NCI-H510A treated with DMSO at 0.1 percent for 48 hours (cell line): ENCODE data around the gene TFEC.
"Not testable (repeated sequence)": the region's sequence is repeated elsewhere in the genome, so short reads cannot be mapped to it uniquely, and the experiment has no call there.

Source experiments
- DNase-seq: peaks from one replicate; lab custom pipeline; 2025; lab: John Stamatoyannopoulos, UW

Gene TFEC

GRCh38 chr7:115988401-115988800 is 42.2 kb downstream of the TFEC start:
- no peak for DNase-seq

- no peak for DNase-seq
These were observed 43.1 kb downstream of the TFEC start for GRCh38 chr7:115987486-115987885.

DNA sequence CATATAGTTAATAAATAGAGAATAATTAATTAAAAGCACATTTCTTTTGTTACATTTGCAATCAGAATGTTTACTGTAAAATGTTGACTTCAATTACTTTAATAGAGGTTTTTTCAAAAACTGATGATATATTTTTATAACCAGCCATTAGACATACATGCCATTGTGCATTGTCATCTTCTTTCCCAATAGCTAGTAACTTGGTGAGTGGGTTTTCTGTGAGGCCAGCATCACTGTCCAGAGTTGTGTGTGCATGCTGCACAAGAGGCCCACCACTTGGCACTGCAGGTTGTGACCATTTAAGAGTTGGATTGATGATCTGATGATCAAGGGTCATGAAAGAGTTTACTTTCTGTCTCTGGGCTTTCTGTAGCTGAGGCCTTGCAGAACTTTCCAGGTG is 46.5 kb downstream of the TFEC start:
- DNase-seq = no peak

DNA sequence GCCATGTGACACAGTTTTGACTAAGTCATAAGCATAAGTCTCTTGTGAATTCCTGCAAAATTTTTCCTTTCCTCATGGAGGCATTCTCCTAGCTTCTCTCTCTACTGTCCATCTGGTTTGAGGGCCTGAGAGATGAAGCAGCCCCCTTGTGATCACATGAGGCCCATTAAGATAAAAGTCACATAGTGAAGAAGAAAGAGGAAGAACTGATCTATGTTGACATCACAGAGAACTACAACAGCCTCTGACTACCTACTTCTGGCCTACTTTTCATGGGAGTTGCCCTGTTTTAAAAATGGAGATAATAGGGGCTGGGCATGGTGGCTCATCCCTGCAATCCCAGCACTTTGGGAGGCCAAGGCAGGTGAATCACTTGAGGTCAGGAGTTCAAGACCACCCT is 50.4 kb downstream of the TFEC start:
- DNase-seq = no peak

DNA sequence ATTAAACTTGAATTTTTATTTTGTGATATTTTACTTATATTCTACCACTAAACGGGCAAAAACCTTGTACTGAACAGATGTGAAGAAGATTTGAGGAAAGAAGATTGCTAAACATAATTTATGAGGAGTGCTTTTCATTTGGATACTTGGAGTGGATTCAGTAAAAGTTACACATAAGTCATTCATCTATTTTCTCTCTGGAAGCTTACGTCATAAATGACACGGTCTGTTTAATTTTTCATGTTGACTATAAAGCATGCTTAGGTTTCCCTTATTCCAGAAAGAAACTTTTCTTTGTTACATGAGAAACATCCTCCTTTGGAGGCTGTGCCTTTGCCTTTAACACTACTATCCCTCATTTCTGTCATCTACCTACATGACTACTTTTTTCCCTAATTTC is 53.9 kb downstream of the TFEC start:
- no peak for DNase-seq

GRCh38 chr7:115975766-115976165 is 54.8 kb downstream of the TFEC start:
- no peak for DNase-seq

GRCh38 chr7:115973406-115973805 is 57.2 kb downstream of the TFEC start:
- no peak for DNase-seq

DNA sequence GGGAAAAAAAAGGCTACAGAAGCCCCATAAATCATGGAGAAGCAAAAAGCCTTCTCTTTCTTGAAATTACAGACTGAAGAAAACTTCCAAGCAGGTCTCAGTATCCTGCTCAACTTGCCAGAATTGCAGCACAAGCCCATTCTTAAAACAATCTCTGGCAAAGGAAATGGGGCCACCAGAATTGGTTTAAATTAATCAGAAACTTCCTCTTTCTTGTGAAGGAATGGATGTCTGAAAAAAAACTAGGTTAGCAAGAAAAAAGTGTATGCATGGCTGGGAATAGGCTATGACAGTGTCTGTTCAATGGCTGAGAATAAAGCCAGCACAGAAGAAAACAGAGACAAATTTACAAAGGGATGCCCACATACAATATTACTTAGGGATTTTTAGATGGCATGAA is 59.1 kb downstream of the TFEC start:
- no peak for DNase-seq

DNA sequence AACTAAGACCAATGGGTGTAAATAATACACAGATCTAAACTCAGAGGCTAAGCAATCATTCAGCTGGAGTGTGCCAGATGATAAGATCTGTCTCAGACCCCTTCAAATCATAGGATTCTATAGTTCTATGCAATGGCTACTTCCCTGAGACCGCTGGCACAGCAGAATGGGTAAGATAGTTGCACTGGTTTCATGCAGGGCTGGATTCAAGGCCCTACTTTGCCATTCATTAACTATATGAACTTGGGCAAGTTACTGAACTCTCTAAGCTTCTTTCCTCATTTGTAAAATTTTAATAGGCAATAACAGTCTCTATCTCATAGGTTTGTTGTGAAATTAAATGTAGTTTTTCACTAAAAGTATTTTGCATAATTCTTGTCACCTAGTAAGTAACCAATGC is 62.0 kb downstream of the TFEC start:
- DNase-seq = no peak

DNA sequence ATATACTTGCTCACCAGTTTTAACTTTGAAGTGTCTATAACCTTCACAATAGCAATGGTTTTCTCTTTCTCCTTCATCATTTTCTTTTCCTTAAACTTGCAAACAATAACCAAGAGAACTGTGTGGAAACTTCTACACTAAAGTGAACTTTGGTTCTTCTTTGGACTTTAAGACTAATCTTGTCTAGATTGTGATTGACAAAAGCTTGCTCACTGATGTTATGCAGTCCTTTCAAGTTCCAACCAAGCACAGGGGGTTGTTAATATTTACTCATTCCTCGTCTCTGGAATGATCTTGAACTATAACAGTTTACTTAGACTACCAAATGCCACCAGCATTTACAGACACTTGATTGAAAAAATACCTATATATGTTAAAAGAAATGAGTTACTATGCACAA is 62.4 kb downstream of the TFEC start:
- no peak for DNase-seq

DNA sequence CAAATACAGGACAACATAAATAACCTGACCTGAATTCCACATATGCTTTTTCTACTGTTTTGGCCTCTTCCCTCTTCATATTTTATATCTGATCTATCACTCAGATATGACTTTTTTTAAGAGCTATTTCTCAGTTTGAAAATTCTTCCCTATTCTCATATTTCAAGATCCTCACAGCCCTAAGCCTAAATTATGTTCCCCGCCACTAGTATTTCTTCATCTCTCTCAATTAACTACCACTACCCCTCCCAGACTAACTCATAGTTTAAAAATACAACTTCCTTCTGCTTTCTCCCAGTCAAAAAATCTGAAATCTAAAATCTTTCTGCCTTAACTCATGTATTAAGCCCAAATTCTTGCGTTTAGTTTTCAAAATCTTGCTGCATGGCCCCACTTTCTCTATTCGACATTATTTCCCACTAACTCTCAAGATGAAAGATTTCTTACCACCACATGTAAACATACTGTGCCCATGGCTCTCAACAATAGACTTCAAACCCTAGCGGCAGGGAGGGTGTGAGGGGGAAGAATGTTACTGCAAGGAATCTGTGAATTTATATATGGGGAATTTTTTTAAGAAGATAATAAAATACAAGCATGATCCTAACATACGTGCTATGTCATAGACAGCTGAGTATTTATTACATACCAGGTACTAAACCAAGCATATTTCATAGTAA is 64.6 kb downstream of the TFEC start:
- no peak for DNase-seq

DNA sequence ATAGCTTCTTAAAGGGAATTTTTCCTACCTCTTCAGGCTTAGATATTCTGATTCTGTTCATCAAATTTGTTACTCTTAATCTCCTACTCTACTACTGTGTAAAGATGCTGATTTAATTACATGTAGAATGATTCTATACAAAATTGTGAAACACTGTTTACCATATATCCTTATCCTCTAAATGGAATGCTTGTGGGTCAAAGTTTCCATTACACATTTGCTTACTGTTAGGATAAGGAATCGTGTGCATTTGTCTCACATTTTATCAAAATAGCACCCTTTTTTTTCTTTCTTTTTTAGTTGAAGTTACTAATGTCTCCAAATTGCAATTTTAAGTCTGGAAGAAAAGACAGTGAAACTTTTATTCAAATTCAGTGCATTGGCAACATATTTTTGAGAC is 65.3 kb downstream of the TFEC start:
- DNase-seq = no peak

- no peak for DNase-seq
These were observed 65.8 kb downstream of the TFEC start for GRCh38 chr7:115964799-115965198.

GRCh38 chr7:115962340-115962739 is 68.2 kb downstream of the TFEC start:
- DNase-seq = no peak

- no peak for DNase-seq
These were observed 76.8 kb downstream of the TFEC start for GRCh38 chr7:115953592-115954255.

DNA sequence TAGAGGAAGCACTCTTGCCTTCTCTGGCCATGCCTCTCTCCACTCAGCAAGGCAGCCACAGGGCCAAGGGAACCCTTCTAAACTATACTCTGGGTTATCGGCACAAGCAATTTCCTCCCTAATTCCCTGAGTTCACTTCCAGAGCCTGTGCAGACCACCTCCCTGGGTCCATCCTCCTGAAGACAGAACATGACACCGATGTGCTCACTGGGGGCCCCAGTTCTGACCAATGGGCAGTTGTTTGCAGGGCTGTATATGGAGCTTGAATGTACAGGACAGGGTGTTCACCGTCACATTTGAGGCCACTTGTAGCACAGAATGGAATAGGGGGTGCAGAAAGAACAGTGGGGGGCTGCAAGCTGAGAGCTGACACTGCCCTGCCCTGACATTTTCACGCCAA is 77.7 kb downstream of the TFEC start:
- DNase-seq = no peak

GRCh38 chr7:115951547-115951946 is 79.0 kb downstream of the TFEC start:
- DNase-seq = no peak

GRCh38 chr7:115941703-115942268 is 88.8 kb downstream of the TFEC start:
- no peak for DNase-seq

GRCh38 chr7:115940460-115941060 is 90.0 kb downstream of the TFEC start:
- DNase-seq = no peak

- no peak for DNase-seq
These were observed 92.6 kb downstream of the TFEC start for GRCh38 chr7:115937960-115938359.

GRCh38 chr7:115933471-115933870 is 97.1 kb downstream of the TFEC start:
- no peak for DNase-seq

- DNase-seq = no peak
These were observed 97.7 kb downstream of the TFEC start for GRCh38 chr7:115932880-115933279.

DNA sequence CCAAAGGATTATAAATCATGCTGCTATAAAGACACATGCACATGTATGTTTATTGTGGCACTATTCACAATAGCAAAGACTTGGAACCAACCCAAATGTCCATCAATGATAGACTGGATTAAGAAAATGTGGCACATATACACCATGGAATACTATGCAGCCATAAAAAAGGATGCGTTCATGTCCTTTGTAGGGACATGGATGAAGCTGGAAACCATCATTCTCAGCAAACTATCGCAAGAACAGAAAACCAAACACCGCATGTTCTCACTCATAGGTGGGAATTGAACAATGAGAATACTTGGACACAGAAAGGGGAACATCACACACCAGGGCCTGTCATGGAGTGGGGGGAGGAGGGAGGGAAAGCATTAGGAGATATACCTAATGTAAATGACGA is 100.4 kb downstream of the TFEC start:
- not testable (repeated sequence) for DNase-seq
